ENCODE results near the gene MAD1L1.

GRCh38 chr7:2095436-2095835 is 137.3 kb downstream of the MAD1L1 start:
- TF ChIP-seq CTCF (tag by site-specific recombination; IDR thresholded peaks at IDR 0.05), result no peak
- no peak for TF ChIP-seq ZNF274 (IDR thresholded peaks at IDR 0.05; ENCODE audit: low read length)
- no peak for TF ChIP-seq ZNF274 (tag by site-specific recombination; IDR thresholded peaks at IDR 0.05; ENCODE audit: borderline replicate concordance)
- no peak for TF ChIP-seq PRDM10 (tag by site-specific recombination; IDR thresholded peaks at IDR 0.05)
- TF ChIP-seq ZNF777 (tag by site-specific recombination; IDR thresholded peaks at IDR 0.05; ENCODE audit: borderline replicate concordance), result no peak
- no peak for TF ChIP-seq ZNF501 (tag by site-specific recombination; IDR thresholded peaks at IDR 0.05)

Data from HEK293 (cell line).